Limb (tissue), 2 donors: ENCODE results near the gene FAM174B.
"Not testable (repeated sequence)": the region's sequence is repeated elsewhere in the genome, so short reads cannot be mapped to it uniquely, and the experiment has no call there.

Experiments
- DNase-seq, 2 donors: peaks; one replicate each; pipeline ENCODE4 v3.0.0-alpha.2; 2016; ENCODE audit errors: extremely low spot score in 2 of 2

FAM174B gene

GRCh38 chr15:92619145-92620101 lies 36.2 kb downstream of the FAM174B start:
- DNase-seq = peak in 1 of 2 donors; percentile 84

GRCh38 chr15:92617549-92618520 lies 37.7 kb downstream of the FAM174B start:
- peak in 1 of 2 donors; percentile 59 for DNase-seq

GRCh38 chr15:92616621-92617548 lies 38.7 kb downstream of the FAM174B start:
- no peak for DNase-seq

GRCh38 chr15:92614791-92615785 lies 40.5 kb downstream of the FAM174B start:
- DNase-seq = no peak

GRCh38 chr15:92614301-92614700 lies 41.3 kb downstream of the FAM174B start:
- DNase-seq = no peak

GRCh38 chr15:92613841-92614240 lies 41.7 kb downstream of the FAM174B start:
- no peak for DNase-seq

GRCh38 chr15:92612891-92613290 lies 42.7 kb downstream of the FAM174B start:
- DNase-seq = no peak

- DNase-seq = no peak
Observed at GRCh38 chr15:92611995-92612745, 43.4 kb downstream of the FAM174B start.

GRCh38 chr15:92611150-92611549 lies 44.4 kb downstream of the FAM174B start:
- no peak for DNase-seq

GRCh38 chr15:92610101-92610520 lies 45.5 kb downstream of the FAM174B start:
- no peak for DNase-seq

GRCh38 chr15:92608866-92609700 lies 46.5 kb downstream of the FAM174B start:
- no peak for DNase-seq

- DNase-seq = not testable (repeated sequence)
Observed at GRCh38 chr15:92606836-92607150, 48.8 kb downstream of the FAM174B start.

- DNase-seq = no peak
Observed at GRCh38 chr15:92606126-92606835, 49.3 kb downstream of the FAM174B start.

GRCh38 chr15:92605225-92605944 lies 50.2 kb downstream of the FAM174B start:
- no peak for DNase-seq

- no peak for DNase-seq
Observed at GRCh38 chr15:92603743-92604470, 51.7 kb downstream of the FAM174B start.

- no peak for DNase-seq
Observed at GRCh38 chr15:92603278-92603677, 52.3 kb downstream of the FAM174B start.
